Right ventricle myocardium superior (tissue), 1 donor: ENCODE data around the gene AGPAT3. TPM values are rescaled to one million over a fixed set of nuclear protein-coding genes. Genes with fewer than 3 reads are reported as not detected.

ENCODE experiments used
- ATAC-seq: fragments of 200-7000 bp; cut with Tn5 transposase; one replicate; pipeline ENCODE4 v1.9.1; 2020; ENCODE audit warnings: mild to moderate bottlenecking; ENCODE audit not compliant: poor library complexity
- DNase-seq: peaks from one replicate; pipeline ENCODE4 v3.0.0-alpha.2; 2020
- intact Hi-C: fragments of 100-400 bp; cut with DNase I; formaldehyde crosslinking; loops from one replicate; pipeline ENCODE4 v1.11.2; 2022
- total RNA-seq: library from RNA; stranded (reverse); fragmentation: NEBNext Ultra II Directional; extraction: Animal tissue kit (Norgen Biotek cat#: 25700); gene quantifications from one replicate; pipeline ENCODE4 v1.2.1, GENCODE V29; 2021
- donor health status: DM: no; HTN: yes; CAD: no; lungs with severe emphysema.

The AGPAT3 gene
- total RNA-seq, 1 donor from 2014 or later, result 96.3 TPM

DNA sequence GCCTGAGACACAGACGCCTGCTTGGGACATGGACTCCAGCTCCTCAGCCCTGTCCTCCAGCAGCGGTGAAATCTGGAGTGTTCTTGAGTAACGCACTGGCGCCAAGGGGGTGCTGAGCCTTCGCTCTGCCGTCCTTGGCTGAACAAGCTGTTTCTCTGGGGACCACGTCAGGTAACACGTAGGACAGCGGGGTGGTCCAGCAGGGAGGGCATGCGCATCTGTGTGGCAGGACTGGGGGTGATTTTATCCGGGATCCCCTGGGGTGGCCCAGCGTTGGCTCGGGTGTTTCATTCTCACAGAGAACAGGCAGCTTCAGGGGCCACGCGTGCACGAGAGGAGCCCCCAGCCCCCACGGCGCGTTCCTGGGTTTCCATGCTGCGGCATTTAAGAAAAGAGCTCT lies 61.2 kb downstream of the AGPAT3 start:
- intact Hi-C loops, result loop anchor here (10.0 kb wide), 1 partner anchor 61 kb away; the partner anchor contains the start of gene AGPAT3
- ATAC-seq, result no peak
- no peak for DNase-seq

DNA sequence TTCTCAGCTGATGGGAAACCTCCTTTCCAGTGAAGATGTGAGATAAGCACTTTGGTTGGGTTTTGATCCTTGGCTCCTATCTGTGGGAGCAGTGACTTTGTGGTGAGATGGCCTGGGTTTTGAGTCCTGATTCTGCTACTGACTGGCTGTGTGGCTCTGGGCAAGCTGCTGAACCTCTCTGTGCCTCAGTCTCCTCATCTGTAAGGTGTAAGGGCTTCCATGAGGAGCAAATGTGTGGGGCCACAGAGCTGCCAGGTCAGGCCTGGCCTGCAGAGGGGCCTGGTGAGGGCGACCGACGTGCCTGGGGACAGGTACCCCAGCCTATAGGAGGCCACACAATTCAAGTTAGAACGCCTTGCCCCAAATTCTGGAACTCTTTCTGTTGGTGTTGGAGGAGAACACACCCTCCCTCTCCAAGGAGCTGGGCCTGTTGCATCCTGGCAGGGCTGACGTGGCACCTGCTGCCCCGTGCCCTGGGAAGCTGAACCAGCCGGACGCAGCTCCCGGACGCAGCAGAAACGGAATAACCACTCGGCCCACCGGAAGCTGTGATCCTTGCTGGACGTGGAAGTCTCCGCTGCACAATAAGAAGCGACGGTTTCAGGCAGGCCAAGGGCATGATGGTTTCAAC lies 62.7 kb downstream of the AGPAT3 start:
- ATAC-seq (no peak), DNase-seq (no peak)
- intact Hi-C loops, result loop anchor here (10.0 kb wide), 1 partner anchor 63 kb away; the partner anchor contains the start of gene AGPAT3

DNA sequence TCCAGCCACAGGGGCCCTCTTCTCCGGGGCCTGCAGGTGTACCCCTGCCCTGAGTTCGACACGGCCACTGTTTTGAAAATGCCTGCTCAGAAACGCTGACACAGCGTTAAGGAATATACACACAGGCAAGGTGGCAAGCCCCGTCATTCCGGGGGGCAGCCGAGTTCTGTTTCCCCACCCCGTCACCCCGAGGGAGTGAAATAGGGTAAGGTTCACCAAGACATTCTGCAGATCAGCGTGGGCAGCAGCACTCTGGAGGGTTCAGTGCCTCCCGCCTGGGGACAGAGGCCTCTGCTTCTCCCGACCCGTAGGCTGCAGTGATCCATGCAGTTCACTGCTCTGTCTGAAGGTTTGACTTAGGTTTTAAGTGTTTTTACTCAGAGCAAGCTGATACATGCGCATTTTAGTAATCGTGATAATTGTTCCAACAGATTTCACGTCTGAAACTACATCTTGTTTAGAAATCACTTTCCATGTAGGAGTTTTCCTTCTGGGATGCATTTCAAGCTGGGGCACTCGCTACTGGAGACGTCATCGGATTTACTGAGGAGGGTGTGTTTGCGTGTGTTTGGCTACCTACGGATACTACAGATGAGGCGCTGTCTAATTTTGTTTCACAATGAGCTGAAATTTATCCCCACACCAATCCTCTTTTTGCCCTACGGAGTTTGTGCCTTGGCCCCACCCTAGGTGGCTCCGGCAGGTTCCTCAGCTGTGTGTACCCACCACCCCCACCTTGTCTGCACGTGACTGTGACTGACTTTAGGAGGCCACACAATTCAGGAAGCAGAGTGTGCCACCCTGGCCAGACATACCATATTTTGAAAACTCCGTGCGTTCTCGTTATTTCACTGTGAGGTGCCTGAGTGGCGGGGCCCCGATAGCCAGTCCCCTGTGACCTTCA lies 63.5 kb downstream of the AGPAT3 start:
- intact Hi-C loops, result loop anchor here (10.0 kb wide), 1 partner anchor 64 kb away; the partner anchor contains the start of gene AGPAT3
- no peak for DNase-seq

DNA sequence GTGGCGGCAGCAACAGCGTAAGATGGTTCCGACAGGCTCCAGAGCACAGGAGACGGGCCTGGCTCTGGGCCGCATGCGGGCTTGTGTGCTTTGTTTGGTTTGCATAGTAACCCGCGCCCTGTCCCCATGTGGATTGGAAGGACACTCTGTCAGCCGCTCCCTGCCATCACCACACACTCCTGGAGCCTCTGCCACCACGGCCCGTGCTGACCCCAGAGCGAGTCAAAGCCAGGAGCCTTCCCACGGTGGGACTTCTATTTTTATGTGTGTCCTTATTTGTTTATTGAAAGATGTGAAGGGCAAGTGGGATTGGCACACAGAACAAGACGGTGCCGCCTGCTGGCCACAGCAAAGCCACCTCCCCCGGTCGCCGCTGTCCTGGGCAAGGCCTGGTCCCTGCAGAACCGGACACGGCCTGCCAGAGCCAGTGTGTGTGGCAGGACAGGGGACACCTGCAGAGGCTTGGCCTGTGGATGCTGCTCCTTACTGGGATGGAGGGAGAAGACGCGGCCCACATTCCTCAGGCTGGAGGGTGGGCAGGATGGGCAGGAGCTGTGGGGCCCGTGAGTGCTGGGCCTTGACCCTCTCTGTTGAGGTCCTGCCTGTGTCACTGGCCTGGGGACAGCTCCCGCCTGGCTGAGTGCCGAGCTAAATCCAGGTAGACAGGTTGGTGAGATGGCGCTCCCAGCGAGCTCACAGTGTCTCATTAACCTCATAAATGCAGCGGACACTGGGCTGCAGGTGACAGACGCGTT lies 64.4 kb downstream of the AGPAT3 start:
- ATAC-seq, result peak; percentile 84
- peak; percentile 89 for DNase-seq
- intact Hi-C loops, result loop anchor here (10.0 kb wide), 1 partner anchor 65 kb away; the partner anchor contains the start of gene AGPAT3

More for the DNA sequence above, 63.5 kb downstream of the AGPAT3 start:
- peak; percentile 23 for ATAC-seq

DNA sequence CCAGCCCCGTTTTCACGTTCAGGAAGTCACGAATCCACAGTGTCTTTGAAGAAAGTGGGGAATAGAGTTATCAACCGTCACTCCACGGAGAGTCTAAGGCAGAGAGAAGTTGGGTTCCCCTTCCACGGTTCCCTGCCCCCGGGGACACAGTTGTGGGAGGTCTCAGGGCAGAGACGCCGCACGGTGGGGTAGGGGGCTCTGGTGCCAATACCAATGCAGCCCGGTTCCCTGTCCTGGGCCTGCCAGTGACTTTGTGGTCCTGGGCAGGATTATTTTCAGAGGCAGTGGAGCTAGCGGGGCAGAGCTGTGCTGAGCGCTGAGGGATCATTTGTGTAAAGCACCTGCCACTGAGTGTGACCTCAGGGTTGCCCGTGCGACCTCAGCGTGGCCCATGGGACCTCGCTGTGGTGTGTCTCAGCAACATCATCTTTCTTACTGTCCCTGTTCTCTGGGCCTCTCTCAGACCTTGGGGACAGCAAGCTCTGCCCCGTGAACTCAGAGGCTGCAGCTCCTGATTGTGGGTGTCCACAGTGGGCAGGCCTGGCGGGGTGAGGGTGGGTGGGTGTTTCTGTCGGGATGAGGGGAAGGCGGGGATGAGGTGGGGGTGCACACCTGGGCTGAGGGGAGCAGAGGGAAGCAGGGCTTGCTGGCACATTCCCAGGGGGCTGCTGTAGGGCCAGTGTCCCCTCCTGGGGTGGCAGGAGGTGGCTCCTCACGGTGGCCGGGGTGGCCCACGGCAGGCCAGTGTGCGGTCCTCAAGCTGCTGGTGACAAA lies 65.2 kb downstream of the AGPAT3 start:
- intact Hi-C loops, result no loop called here
- DNase-seq, result no peak
- ATAC-seq, result no peak

DNA sequence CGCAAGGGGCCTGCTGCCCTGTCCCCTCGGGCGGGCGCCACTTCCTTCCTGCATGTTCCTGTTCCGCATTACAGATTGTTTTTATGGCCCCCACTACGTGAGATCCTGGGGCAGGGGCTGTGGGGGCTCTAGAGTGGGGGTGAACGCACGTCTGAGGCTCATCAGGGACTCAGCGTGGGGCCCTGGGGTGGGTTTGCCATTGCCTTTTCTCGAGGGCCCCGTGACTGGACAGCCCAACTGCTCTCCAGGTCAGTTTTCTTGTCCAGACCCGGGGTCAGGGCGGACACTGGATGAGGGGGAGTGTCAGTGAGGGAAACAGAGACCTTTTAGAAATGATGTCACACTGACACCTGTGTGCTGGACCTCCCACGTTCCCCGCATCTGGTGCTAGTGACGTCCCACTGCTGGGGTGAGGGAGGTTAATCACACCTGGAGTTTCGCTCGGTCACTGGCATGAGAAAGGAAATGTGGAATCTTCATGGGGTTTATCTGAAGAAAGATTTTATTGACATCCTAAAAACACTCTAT lies 65.9 kb downstream of the AGPAT3 start:
- no peak for ATAC-seq
- intact Hi-C loops, result no loop called here
- DNase-seq, result no peak

DNA sequence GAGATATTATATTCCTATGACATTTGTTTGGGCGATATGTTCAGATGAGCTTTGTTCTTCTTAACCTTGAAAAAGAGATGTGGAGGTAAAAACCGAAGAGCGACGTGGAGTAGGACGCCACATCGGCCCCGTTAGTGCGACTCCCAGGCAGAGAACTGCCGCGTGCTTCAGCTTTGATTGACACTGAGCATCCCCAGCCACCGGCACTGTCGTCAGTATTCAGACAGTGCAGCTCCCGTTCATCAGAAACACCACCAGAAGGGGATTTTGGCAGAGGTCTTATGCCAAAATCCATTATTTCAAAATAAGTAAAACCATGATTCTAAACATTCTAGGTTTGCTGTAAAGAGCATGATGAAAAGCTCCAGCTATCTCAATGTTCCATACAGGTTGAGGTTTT lies 66.5 kb downstream of the AGPAT3 start:
- intact Hi-C loops, result no loop called here
- no peak for DNase-seq
- no peak for ATAC-seq

DNA sequence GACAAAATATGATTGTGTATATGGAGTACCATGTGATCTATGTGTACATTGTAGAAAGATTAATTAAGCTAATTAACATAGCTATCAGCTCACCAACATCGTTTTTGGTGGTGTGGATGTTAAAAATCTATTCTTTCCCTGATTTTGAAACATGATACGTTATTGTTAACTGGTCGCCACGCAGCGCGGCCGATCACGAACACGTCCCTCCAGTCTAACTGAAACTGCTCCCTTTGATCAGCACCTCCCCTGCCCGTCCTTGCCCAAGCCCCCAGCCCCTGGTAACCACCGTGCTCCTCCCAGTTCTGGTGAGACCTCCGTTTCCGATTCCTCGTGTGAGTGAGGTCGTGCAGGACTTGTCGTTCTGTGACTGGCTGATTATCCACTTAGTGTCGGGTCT lies 67.0 kb downstream of the AGPAT3 start:
- ATAC-seq (no peak), DNase-seq (no peak)
- intact Hi-C loops, result no loop called here

DNA sequence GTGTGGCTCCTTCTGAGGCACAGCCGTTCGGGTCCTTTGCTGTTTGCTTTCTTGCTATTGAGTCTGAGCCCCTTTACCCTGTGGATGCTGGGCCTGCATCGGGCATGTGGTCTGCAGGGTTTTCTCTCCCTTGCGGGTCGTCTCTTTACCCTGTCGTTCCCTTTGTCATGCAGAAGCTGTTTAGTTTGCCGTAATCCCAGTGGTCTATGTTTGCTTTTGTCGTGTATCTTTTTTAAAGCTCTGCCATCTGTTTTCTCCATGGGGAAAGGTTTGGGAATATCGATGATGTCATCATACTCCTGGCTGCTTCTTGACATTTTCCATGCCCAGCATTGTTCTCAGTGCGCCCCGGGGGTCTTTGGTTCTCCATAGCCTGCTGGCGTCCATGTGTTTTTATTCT lies 68.2 kb downstream of the AGPAT3 start:
- intact Hi-C loops, result no loop called here
- DNase-seq, result no peak

DNA sequence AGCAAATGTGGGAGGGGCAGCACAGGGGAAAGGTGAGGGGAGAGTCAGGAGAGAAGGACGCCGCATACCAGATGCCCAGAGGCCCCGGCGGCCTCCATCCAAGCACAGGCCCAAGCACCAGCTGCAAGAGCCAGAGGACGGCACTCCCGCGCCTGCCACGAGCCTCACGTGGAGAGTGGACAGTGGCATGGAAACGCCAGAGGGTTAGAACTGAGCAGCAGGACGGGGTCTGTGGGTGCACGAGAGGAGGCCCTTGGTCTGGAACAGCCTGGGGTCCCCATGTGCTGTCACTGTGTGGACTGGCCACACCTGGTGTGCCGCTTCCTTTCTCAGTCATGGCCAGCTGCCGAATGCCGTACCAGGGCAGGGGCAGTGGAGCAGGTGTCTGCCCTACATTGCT lies 68.7 kb downstream of the AGPAT3 start:
- DNase-seq, result no peak
- intact Hi-C loops, result no loop called here

More for the DNA sequence above, 68.2 kb downstream of the AGPAT3 start:
- no peak for ATAC-seq

DNA sequence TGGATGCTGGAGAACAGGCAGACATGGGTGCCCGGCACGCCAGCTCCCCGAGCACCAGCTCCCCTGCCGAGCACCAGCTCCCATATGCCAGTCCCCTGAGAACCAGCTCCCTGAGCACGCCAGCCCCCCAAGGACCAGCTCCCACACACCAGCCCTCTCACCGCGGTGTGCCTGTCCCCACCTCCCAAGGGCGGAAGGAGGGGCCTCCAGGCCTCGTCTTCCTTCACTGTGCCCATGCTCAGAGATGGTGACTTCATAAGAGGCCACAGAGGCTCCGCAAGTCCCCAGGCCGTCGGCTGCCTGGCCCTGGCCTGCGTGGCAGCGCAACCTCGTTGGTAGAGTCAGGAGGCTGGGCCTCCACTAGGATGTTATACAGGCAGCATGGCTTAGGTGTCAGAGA lies 69.1 kb downstream of the AGPAT3 start:
- ATAC-seq, result no peak
- intact Hi-C loops, result no loop called here
- no peak for DNase-seq

More for the DNA sequence above, 68.7 kb downstream of the AGPAT3 start:
- ATAC-seq, result no peak

DNA sequence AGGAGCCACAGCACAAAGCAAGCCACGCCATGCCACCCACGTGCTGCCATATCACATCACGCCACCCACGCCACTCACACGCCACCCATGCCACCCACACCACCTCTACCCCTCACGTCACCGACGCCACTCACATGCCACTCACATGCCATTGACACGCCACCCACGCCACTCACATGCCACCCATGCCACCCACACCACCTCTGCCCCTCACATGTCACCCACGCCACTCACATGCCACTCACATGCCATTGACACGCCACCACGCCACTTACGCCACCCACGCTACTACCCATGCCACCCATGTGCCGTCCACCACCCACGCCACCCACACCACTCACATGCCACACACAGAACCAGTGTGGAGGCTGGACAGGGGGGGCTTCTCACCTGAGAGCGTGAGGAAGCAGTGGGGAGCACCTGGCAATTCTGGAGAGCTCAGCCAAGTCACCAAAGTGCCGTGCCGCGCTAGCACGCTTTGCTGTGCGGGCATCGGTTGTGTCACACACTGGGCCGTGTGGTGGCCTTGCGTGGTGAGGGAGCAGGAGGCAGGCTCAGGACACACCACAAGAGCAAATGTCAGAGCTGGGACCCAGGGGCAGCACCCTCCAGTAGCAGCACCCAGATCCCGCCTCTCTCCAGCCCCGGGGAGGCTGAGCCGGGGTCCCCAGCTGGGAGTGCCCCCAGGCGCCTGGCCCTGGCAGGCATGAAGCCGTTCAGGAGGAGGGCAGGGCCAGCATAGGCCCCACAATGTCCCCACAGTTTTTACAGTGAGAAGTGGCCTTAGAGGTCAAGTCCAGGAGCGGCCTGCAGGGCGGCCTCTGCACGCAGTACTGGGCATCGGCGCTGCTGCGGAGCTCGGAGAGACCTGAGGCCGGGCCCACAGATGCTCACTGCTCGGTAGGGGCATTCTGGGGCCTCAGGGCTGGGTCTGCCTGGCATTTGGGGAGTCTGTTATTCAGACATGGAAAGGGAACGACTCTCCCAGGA lies 70.0 kb downstream of the AGPAT3 start:
- DNase-seq (no peak), ATAC-seq (no peak)
- intact Hi-C loops, result no loop called here

DNA sequence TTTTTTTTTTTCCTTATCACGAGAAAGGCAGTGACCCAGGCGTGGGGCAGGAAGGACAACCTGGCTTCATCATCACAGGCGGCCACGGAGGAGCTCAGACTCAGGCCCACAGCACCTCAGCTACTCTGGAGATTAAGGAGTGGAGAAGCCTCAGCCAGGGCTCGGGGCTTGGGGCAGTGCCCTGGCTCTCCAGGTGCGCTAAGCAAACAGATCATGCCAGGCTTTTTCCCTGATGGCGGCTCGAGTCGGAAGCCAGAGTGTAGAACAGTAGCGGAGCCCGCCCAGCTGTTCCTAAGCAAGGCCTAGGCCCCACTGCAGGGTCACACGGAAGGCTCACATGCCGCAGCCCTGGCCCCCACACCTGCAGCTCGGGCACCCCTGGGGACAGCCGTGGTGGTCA lies 70.7 kb downstream of the AGPAT3 start:
- no peak for DNase-seq
- intact Hi-C loops, result no loop called here
- no peak for ATAC-seq

DNA sequence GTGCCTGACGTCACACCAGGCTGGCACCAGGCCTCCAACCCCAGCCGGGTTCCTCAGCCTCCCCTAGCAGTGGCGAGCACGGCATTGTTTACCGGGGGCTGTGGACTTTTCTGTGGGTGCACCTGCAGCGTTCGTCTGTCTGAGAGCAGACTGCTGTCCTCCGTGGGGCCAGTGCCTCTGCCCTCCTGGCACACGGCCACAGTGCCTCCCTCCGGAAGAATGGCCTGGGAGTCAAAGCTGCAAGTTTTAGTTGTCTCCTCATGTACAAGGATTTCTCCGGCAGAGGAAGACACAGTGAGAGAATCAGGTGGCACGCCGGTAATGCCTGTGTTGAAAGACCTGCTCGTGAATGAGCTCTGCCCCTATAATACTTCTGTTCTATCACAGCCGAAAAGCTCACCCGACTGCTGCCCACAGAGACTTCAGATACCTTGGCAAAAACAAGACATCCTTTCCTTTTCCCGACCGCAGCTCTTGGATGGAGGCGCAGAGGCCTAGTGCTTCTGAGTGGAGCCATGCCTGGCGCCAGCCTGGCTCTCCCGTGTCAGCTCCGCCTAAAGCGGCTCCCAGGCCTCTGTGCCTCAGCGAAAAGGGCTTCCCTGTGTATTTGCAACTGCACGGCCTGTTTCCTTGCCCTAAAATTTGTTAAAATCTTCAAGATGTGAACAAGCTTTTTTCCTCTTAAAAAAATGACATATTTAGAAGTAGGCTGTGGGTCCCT lies 71.4 kb downstream of the AGPAT3 start:
- DNase-seq, result no peak
- no peak for ATAC-seq
- intact Hi-C loops, result no loop called here

DNA sequence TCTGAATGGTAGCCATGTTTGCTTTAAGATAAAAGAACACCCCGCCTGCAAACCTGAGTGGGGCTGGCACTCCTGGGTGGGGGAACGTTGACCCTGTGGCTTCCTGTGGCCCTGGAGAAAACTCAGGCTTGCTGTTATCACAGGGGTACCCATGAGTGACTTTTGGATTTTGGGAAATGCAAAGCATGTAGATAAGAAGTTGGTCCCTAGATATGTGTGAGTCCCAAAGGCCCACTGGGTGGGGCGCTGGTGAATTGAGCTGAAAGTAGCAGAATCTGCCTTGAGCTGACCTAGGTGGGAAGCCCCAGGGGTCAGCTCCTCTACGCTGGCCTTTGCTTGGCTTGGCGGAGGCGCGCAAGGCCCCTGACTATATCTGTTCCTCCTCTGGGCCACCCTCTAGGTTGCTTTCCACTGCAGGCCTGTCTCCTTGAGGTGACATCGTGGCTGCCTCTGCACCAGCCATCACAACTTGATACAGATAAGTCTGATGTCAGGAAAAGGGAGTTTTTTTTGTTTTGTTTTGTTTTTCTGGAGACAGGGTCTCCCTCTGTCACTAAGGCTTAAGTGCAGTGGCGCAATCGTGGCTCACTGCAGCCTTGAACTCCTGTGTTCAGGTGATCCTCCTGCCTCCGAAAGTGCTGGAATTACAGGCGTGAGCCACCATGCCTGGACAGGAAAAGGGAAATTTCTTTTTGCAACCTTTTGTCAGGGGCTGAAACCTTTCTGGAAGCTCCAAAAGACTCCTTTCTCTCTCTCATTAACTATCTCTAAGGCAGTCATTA lies 72.2 kb downstream of the AGPAT3 start:
- intact Hi-C loops, result no loop called here
- DNase-seq (no peak), ATAC-seq (no peak)

DNA sequence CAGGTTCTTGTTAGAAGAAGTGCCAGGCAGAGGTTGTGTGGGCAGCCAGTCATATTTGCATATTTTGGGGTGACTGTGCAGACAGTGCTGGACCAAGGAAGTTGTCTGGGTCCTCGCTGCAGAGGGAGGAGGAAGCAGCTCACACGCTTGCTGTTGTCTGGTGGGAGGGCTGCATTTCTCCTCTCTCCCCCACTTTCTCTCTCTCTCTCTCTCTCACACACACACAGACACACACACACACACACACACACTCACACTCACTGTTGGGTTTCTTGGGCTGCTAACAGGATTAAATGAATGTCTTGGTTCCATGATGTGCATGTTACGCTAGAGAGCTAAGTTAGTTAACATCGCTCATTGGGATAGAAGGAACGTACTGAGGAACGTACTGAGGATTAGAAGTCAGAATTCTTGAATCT lies 72.9 kb downstream of the AGPAT3 start:
- DNase-seq (no peak), ATAC-seq (no peak)
- intact Hi-C loops, result no loop called here
